Measurements from ENCODE around the gene SYT7.

- no peak for TF ChIP-seq EZH2 (IDR thresholded peaks at IDR 0.05; ENCODE audit: borderline replicate concordance, insufficient read depth, low read depth, low read length, poor library complexity, severe bottlenecking)
- TF ChIP-seq, protein P1, sequence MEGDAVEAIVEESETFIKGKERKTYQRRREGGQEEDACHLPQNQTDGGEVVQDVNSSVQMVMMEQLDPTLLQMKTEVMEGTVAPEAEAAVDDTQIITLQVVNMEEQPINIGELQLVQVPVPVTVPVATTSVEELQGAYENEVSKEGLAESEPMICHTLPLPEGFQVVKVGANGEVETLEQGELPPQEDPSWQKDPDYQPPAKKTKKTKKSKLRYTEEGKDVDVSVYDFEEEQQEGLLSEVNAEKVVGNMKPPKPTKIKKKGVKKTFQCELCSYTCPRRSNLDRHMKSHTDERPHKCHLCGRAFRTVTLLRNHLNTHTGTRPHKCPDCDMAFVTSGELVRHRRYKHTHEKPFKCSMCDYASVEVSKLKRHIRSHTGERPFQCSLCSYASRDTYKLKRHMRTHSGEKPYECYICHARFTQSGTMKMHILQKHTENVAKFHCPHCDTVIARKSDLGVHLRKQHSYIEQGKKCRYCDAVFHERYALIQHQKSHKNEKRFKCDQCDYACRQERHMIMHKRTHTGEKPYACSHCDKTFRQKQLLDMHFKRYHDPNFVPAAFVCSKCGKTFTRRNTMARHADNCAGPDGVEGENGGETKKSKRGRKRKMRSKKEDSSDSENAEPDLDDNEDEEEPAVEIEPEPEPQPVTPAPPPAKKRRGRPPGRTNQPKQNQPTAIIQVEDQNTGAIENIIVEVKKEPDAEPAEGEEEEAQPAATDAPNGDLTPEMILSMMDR (IDR thresholded peaks at IDR 0.05): no peak
These were observed 89.0 kb downstream of the SYT7 start for GRCh38 chr11:61491736-61492395.
